Hematopoietic multipotent progenitor cell treated with erythropoietin and hydrocortisone succinate and interleukin-3 and kit ligand, for 15 days (in vitro differentiated cells): ENCODE data around the gene EDC3.
"Not testable (repeated sequence)": the region's sequence is repeated elsewhere in the genome, so short reads cannot be mapped to it uniquely, and the experiment has no call there.

Source experiments
- DNase-seq: peaks from one replicate; pipeline ENCODE4 v3.0.0-alpha.2; 2015; ENCODE audit warnings: low spot score

The EDC3 gene, protein sequence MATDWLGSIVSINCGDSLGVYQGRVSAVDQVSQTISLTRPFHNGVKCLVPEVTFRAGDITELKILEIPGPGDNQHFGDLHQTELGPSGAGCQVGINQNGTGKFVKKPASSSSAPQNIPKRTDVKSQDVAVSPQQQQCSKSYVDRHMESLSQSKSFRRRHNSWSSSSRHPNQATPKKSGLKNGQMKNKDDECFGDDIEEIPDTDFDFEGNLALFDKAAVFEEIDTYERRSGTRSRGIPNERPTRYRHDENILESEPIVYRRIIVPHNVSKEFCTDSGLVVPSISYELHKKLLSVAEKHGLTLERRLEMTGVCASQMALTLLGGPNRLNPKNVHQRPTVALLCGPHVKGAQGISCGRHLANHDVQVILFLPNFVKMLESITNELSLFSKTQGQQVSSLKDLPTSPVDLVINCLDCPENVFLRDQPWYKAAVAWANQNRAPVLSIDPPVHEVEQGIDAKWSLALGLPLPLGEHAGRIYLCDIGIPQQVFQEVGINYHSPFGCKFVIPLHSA

DNA sequence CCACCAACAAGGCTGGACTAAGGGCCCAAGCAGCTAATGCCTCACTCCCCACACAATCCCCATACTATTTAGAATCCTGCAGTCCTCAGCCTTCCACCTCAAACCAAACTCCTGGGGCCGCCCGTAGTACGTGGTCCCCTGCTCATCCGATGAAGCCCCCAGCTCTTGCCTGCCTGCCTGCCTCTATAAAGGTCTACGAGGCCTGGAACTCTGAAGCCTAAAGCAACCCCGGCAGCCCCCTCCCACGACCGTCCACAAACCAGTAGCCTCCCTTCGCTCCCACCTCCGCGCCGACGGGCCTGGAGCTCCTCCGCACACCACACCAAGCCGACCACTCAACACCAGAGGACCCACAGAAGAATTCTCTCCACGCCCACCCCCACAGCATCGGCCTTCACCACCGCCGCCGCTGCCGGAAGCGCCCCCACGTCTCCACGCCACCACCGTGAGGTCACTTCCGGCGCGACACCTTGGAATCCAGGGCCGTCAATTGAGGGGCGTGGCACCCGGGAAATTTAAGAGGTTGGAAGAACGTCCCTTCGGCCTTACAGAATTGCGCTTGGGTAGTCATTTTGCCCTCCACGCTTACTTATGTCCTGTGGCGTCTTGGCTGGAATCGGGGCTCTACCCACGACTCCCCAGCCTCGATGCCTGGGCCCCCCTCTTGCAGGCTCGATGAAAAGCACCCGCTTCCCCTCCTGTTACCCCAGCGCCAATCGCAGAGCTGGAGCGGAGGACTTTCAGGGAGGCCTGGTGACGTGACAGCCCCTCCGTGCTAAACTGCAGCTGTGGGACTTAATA lies at the start of gene EDC3:
EDC3 (minus strand) TSS at position 428 of the 801 bp plus-strand sequence. CDS start 20,900 bp downstream, outside the sequence.
- peak; percentile 84 for DNase-seq

DNA sequence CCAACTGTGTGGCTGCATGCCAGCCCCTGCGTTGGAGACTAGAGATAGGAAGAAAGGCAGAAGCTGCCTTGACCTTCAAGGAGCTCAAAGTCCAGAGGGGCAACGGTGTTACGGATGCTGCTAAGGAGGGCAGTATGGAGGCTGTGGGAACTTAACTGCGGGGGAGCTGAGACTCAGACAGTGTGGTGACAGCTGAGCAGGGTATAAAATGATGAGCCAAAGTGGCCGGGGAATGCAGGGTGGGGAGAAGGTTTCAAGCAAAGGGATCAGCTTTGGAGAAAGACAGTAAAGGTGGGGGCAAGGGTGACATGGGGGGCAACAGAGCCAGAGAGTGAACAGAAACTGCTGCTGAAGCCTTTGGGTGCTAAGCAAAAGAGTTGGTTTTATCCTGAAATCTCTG lies 46.6 kb upstream of the EDC3 start:
- no peak for DNase-seq

DNA sequence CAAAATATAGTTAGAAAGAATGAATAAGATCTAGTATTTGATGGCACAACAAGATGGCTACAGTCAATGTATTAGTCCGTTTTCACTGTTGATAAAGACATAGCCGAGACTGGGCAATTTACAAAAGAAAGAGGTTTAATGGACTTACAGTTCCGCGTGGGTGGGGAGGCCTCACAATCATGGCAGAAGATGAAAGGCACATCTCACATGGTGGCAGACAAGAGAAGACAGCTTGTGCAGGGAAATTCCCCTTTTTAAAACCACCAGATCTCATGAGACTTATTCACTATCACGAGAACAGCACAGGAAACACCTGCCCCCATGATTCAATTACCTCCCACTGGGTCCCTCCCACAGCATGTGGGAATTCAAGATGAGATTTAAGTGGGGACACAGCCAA lies 42.4 kb upstream of the EDC3 start:
- DNase-seq, result not testable (repeated sequence)

DNA sequence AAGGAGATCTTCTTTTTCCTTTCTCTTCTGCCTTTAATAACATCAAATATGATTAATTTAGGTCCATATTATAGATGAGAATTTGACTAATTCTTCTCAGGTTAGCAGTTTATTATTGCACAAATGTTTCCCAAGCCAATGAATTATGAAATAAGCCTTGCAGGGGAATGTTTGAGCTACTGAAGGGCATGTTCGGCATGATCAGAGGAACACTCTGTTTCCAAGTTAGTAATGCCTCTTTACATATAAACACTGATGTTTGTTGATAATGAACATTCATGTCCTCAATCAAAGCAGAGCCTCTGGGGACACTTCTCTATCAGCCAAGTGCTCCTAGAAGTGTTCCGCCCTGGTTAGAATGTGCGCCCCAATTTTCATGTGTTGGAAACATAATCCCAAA lies 39.5 kb upstream of the EDC3 start:
- no peak for DNase-seq

GRCh38 chr15:74733269-74733668 lies 37.4 kb upstream of the EDC3 start:
- DNase-seq, result no peak

DNA sequence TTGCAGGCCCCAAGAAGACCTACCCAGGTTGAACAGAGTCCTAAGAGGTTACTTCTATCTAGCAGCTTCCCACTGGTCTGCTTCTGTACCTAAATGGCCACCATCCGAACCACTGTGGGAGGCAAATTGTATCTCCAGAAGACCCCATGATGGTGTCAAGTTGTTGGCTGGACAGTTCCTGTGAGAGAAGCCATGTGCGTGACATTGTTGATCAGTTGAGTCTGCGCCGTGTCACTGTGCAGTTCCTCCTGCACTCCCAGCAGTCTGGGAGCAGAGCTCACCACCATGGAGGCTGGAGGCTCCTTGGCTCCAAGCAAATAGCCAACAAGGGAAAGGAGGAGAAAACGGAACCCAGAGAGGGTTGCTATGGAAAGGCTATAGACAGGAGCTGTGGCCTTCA lies 37.0 kb upstream of the EDC3 start:
- DNase-seq, result no peak

DNA sequence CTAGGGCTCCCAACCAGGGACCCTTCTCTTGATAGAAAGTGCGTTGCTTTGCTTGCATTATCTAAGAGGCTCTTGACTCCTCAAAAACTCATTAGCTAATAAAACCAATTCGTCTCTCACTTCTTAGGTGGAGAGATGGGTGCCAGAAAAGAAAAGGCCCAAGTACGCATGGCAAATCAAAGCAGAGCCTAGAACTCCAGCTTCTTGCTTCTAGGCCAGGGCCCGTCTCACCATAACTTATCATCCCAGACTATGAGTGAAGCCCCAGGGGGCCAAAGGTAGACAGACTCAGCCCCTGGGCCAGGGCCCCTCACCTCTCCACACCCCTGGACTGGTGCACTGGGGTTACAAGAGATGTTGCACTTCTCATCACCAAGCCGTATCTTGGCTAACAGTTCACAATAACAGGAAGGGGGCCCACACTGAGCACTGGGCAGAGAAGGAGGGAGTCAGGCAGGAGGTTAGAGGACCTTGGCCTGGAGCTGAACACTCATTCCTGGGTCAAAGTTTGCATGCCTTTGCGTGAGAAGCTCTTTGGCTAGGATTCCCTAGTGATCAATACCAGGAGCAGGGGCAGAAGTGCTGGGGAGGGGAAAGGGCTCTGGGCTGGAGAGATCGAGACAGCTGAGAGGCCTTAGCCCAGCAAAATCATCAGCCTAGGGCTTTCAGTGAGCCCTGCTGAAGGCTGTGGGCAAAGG lies 34.9 kb upstream of the EDC3 start:
- no peak for DNase-seq

DNA sequence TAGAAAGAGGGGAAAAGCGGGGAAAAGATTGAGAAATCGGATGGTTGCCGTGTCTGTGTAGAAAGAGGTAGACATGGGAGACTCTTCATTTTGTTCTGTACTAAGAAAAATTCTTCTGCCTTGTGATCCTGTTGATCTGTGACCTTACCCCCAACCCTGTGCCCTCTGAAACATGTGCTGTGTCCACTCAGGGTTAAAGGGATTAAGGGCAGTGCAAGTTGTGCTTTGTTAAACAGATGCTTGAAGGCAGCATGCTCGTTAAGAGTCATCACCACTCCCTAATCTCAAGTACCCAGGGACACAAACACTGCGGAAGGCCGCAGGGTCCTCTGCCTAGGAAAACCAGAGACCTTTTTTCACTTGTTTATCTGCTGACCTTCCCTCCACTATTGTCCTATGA lies 33.5 kb upstream of the EDC3 start:
- not testable (repeated sequence) for DNase-seq

GRCh38 chr15:74728699-74729098 lies 32.9 kb upstream of the EDC3 start:
- not testable (repeated sequence) for DNase-seq

GRCh38 chr15:74727727-74728126 lies 31.9 kb upstream of the EDC3 start:
- DNase-seq, result no peak

- no peak for DNase-seq
These were observed 30.9 kb upstream of the EDC3 start for GRCh38 chr15:74726774-74727164.

- DNase-seq, result no peak
These were observed 30.3 kb upstream of the EDC3 start for GRCh38 chr15:74725845-74726773.

DNA sequence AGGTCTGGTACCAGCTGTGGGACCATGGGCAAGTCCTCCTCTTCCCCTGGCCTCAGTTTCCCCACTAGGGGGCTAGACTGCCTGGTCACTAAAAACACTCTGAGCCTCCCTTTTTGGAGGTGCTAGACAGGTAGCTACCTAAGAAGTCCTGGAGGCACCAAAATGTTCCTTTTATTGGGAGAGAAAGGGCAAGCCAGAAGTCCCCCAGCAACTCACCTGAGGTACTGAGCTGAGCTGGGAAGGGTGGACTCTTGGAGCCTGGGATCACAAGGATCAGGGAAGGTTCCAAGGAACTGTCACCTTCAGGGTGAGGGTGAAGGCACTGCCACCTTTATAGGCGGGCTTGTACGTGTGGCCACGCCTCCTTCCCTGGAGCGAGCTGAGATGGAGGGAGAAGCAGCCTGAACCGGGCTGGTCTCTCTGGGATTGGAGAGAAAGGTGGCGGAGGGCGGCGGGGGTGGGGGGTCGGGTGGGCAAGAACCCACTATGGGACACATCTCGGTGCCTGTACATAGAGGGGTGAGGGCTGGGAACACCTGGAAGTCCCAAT lies 29.5 kb upstream of the EDC3 start, which contains the start of gene CYP1A1:
CYP1A1 (minus strand) TSS at position 304 of the 550 bp plus-strand sequence. CDS start 2,431 bp downstream, outside the sequence.
- no peak for DNase-seq

DNA sequence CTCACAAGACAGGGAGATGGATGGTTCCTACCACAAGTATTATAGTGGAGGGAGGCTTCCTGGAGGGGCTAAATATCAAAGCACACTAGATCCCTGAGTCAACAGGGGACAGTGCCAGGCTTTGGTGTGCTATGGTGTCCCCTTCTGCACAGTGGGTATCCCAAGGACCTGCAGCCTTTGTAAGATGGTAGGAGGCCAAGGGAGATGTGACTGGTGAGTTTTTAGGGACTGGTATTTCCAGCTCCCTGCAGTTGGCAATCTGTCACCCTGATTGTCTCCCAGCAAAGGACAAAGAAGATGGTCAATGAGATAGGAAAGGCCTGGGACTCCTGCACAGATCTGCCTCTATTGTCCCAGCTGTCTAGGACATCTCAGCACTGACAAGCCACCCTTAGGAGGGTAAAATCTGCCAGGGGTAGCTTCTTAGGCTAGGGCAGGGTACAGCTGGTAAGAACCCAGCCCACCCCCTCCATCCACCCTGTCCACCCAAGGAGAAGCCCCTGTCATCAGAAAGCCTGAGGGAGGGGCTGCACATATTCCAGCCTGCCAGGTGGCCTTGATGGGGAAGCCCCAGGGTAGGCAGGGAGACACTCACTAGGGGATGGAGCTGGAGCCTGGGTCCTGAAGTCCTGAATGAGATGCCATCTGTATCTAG lies 28.9 kb upstream of the EDC3 start:
- no peak for DNase-seq

DNA sequence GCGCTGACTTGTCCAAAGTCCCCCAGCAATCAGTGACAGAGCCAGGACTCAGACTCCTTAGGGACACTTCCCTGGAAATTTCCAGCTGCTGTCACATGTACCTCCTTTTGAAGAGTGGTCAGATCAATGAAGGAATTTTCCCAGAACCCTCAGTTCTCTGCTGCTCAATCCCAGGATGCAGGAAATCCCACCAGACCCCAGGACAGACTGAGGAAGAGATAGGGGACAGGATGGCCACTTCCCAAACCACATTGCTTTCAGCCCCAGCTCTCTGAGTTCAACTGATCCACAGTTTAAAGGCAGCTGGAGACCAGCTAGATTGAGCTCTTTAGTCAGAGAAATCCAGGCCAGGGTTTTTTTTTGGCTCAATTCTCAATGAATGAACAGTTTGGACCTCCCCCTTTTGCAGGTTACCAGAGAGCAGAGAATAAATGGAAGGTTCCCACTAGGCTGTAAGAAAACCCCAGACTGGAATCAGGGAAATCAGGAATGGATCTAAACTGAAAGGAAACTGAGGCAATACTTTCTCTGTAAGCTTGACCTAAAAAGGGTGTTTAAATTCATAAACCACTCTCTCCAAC lies 28.0 kb upstream of the EDC3 start:
- no peak for DNase-seq

- no peak for DNase-seq
These were observed 27.4 kb upstream of the EDC3 start for GRCh38 chr15:74723187-74723586.

DNA sequence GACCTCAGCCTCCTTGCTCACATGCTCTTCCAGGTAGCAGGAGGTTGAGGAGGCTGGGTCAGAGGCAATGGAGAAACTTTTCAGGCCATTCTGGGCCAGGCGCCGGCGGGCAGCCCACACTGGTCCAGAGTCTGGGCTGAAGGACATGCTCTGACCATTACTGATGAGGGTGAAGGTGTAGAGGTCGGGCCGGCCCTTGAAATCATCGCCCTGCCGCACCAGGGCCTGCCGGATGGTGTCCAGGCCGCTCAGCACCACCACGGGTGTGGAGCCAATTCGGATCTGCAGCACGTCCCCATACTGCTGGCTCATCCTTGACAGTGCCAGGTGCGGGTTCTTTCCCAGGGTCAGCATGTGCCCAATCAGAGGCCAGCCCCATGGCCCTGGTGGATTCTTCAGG lies 26.8 kb upstream of the EDC3 start:
- no peak for DNase-seq

- DNase-seq, result no peak
These were observed 20.8 kb upstream of the EDC3 start for GRCh38 chr15:74716651-74717050.

GRCh38 chr15:74712311-74712710 lies 16.5 kb upstream of the EDC3 start:
- no peak for DNase-seq
